ENCODE results near the gene RAG2.

Gene RAG2

DNA sequence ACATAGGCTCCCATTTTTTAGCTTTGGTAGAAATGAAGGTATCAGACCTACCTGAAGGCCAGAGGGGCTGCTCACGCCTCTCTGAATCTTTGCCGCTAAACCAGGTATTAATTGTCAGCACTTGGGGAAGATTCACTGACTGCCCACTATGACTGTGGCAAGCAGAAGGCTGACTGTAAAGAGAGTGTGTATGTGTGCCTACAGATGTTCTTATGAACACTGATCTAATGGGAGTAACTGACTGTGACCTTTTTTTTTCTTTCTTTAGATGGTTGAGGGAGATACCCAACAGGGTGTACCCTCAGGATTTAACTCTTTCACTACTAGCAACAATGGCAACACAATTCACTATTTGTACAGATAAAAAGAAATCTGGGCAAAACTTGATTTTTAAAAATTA, at the start of gene RAG2:
RAG2 (minus strand) TSS at position 186 of the 400 bp plus-strand sequence. CDS start 4,068 bp downstream, outside the sequence.
- Mint-ChIP-seq H3K36me3 (no peaks in the 10 kb centered on the region), H3K27me3 (peaks cover 29% of the 10 kb centered on the region), H3K9me3 (no peaks in the 10 kb centered on the region), H3K4me1 (peaks cover 10% of the 10 kb centered on the region), H3K27ac (no peak within 1 kb of the TSS), H3K4me3 (no peak within 1 kb of the TSS)

DNA sequence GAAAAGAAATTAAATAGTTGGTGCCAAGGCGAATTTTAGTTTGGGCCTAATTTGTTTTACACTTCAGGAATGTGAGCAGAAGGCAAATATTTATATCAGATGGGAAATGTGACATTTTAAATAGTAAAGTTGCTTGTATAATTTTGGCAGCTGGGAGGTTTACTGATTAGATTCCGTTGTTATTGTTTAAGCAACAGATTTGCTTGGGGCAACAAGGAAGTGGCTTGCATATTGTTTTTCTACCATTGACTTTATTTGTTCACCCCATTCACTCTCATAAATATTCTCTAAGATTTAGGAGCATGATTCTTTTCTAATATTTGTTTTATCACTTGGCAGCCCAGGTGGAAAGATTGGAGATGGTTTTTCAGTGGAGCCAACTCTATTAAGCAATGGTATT, 40.5 kb upstream of the RAG2 start:
- Mint-ChIP-seq H3K9me3 (peaks cover 4% of the 10 kb centered on the region), H3K4me3 (no peak overlapping the region), H3K27ac (no peak overlapping the region), H3K27me3 (peaks cover 10% of the 10 kb centered on the region), H3K36me3 (no peaks in the 10 kb centered on the region), H3K4me1 (no peaks in the 10 kb centered on the region)

- Mint-ChIP-seq H3K27ac (no peak overlapping the region), H3K9me3 (peaks cover 4% of the 10 kb centered on the region), H3K27me3 (peaks cover 8% of the 10 kb centered on the region), H3K4me1 (no peaks in the 10 kb centered on the region), H3K36me3 (no peaks in the 10 kb centered on the region), H3K4me3 (no peak overlapping the region)
These were observed 37.2 kb upstream of the RAG2 start for GRCh38 chr11:36635066-36635862.

GRCh38 chr11:36631774-36632173, 33.7 kb upstream of the RAG2 start:
- Mint-ChIP-seq H3K27ac (no peak overlapping the region), H3K4me3 (no peak overlapping the region), H3K4me1 (no peaks in the 10 kb centered on the region), H3K27me3 (peaks cover 8% of the 10 kb centered on the region), H3K36me3 (no peaks in the 10 kb centered on the region), H3K9me3 (no peaks in the 10 kb centered on the region)

DNA sequence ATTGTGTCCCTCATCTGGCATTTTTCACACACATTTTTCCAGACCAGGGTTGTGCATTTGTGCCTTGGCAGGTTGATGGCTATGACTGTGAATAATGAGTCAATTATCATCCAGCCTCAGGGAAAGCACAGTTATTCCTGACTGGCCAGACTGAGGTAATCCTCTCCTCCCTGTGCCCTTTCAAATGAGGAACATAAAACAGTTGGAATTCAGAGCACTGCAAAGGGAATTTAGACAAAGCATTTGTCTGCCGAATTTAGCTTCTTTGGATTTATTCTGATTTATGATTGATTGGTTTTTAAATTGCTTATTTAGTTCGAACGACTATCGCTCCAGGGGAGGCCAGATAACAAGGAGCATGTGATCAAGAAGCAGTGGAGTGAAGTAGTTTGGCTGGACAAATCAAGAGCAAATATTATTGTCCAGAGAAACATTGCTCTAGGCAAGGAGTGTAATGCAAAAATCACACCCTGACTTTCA, 30.8 kb upstream of the RAG2 start:
- Mint-ChIP-seq H3K9me3 (no peaks in the 10 kb centered on the region), H3K4me3 (no peak overlapping the region), H3K4me1 (no peaks in the 10 kb centered on the region), H3K36me3 (no peaks in the 10 kb centered on the region), H3K27me3 (peaks cover 3% of the 10 kb centered on the region), H3K27ac (no peak overlapping the region)

- H3K4me3 Mint-ChIP-seq: no peak overlapping the region
- no peak overlapping the region for H3K27ac Mint-ChIP-seq
- H3K9me3 Mint-ChIP-seq: no peaks in the 10 kb centered on the region
- H3K4me1 Mint-ChIP-seq: no peaks in the 10 kb centered on the region
- no peaks in the 10 kb centered on the region for H3K27me3 Mint-ChIP-seq
- H3K36me3 Mint-ChIP-seq: no peaks in the 10 kb centered on the region
These were observed 30.1 kb upstream of the RAG2 start for GRCh38 chr11:36628141-36628540.

DNA sequence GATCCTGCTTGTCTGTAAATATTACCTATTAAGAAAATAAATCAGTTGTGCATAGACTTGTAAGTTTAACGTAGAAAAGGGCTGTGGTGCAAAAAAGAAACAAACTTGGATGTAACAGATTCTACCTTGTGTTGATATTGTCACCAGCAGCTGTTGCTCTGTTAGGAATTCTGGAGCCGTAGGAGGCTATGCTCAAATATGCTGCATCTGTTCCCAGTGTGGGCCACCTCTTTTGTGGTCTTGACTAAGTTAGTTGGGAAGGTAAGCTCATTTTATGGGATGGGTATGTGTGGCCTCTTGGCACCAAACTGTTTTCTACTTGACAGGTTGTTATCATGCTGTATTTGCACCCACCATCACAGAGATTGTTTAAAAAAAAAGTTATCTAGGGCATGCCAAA, 29.4 kb upstream of the RAG2 start:
- Mint-ChIP-seq H3K27me3 (no peaks in the 10 kb centered on the region), H3K27ac (no peak overlapping the region), H3K9me3 (no peaks in the 10 kb centered on the region), H3K4me1 (no peaks in the 10 kb centered on the region), H3K36me3 (no peaks in the 10 kb centered on the region), H3K4me3 (no peak overlapping the region)

GRCh38 chr11:36627006-36627405, 29.0 kb upstream of the RAG2 start:
- Mint-ChIP-seq H3K27me3 (no peaks in the 10 kb centered on the region), H3K4me3 (no peak overlapping the region), H3K4me1 (no peaks in the 10 kb centered on the region), H3K27ac (no peak overlapping the region), H3K9me3 (no peaks in the 10 kb centered on the region), H3K36me3 (no peaks in the 10 kb centered on the region)

DNA sequence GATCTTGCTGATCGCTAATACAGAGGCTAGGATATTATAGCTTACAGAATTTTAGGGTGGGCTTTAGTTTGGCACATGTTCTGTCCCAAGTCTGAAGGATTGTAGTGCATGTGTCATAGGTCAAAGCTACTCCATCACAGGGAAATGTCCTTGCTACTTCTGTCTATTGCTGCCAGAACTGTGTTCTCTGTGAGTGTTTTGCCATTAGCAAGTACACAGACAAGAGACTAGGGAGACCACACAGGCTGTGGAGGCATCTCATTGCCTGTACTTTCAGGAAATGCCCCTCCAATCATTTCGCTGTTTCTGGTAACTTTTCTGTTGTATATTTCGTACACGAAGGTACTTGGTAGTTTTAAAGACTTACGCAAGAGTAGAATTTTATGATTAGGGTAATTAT, 25.5 kb upstream of the RAG2 start:
- no peak overlapping the region for H3K27ac Mint-ChIP-seq
- H3K27me3 Mint-ChIP-seq: peaks cover 3% of the 10 kb centered on the region
- H3K4me1 Mint-ChIP-seq: no peaks in the 10 kb centered on the region
- H3K9me3 Mint-ChIP-seq: no peaks in the 10 kb centered on the region
- no peaks in the 10 kb centered on the region for H3K36me3 Mint-ChIP-seq
- H3K4me3 Mint-ChIP-seq: no peak overlapping the region

DNA sequence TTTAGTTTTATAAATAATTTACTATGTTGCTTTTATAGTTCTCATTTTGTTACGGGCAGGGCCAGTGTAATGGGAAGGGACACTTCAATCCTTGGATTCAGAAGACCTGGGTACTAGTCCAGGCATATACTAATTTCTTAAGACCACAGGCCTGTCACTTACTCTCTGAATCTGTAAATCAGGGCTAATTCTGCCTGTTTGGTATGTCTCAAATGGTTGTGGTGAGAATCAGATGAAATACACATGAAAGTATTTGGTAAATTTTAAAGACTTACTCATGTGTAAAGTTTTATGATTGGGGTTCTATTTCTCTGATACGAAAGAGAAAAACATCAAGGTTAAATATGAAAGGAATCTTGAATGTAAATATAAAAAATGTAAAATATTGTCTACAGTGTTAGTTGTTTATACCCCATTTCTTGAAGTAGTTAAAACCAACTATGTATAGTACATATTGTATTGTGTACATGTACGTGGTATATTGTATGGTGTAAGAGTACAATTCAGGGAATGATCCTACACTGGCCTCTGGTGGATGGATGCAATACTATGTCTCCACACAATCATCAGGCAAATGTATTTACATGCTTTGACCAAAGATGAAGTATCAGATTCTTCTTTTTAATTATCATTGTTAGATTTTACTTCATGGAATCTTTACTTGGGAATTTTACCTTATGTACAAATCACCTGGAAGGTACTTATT, 24.5 kb upstream of the RAG2 start:
- Mint-ChIP-seq H3K27me3 (peaks cover 6% of the 10 kb centered on the region), H3K27ac (no peak overlapping the region), H3K4me3 (no peak overlapping the region), H3K36me3 (no peaks in the 10 kb centered on the region), H3K9me3 (no peaks in the 10 kb centered on the region), H3K4me1 (no peaks in the 10 kb centered on the region)

- no peak overlapping the region for H3K27ac Mint-ChIP-seq
- H3K36me3 Mint-ChIP-seq: no peaks in the 10 kb centered on the region
- H3K27me3 Mint-ChIP-seq: peaks cover 9% of the 10 kb centered on the region
- no peaks in the 10 kb centered on the region for H3K4me1 Mint-ChIP-seq
- H3K4me3 Mint-ChIP-seq: no peak overlapping the region
- peaks cover 6% of the 10 kb centered on the region for H3K9me3 Mint-ChIP-seq
These were observed 22.2 kb upstream of the RAG2 start for GRCh38 chr11:36620246-36620645.

- no peak overlapping the region for H3K4me3 Mint-ChIP-seq
- no peaks in the 10 kb centered on the region for H3K4me1 Mint-ChIP-seq
- H3K36me3 Mint-ChIP-seq: no peaks in the 10 kb centered on the region
- peaks cover 6% of the 10 kb centered on the region for H3K9me3 Mint-ChIP-seq
- H3K27me3 Mint-ChIP-seq: peaks cover 9% of the 10 kb centered on the region
- H3K27ac Mint-ChIP-seq: no peak overlapping the region
These were observed 21.5 kb upstream of the RAG2 start for GRCh38 chr11:36619502-36619901.

- Mint-ChIP-seq H3K27ac (no peak overlapping the region), H3K4me3 (no peak overlapping the region), H3K9me3 (peaks cover 6% of the 10 kb centered on the region), H3K36me3 (no peaks in the 10 kb centered on the region), H3K4me1 (no peaks in the 10 kb centered on the region), H3K27me3 (peaks cover 9% of the 10 kb centered on the region)
These were observed 20.5 kb upstream of the RAG2 start for GRCh38 chr11:36618363-36619047.

DNA sequence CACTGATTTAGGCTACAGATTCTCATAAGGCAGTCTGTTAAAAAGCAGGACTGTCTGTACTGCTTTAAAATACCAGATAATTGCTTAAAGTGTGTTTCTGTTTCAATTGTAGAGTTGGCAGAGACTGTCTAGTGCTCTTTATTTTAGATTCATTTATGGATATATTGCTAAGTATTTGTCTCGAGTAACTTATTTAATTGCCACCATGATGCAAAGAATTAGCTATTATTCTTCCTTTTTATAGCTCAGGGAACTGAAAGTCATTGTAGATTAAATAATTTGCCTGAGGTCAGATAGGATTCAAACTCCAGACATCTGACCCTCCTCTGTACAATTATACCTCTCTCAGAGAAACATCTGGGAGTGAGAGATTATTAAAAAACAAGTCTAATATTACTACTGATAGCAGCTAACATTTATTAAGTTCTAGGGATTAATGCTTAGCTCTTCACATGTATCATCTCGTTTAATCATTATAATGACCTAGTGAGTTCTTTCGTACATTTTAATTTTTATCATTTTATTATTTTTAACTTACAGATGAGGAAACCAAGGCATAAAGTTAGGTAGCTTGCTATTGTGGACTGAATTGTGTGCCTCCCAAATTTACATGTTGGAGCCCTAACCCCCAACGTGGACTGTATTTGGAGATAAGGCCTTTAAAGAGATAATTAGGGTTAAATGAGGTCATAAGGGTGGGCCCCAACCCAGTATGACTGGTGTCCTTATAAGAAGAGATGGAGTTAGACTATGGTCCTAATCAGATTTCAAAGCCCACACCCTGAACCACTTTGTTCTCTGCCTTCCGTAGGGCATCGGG, 19.7 kb upstream of the RAG2 start:
- H3K4me1 Mint-ChIP-seq: no peaks in the 10 kb centered on the region
- no peak overlapping the region for H3K27ac Mint-ChIP-seq
- H3K36me3 Mint-ChIP-seq: no peaks in the 10 kb centered on the region

DNA sequence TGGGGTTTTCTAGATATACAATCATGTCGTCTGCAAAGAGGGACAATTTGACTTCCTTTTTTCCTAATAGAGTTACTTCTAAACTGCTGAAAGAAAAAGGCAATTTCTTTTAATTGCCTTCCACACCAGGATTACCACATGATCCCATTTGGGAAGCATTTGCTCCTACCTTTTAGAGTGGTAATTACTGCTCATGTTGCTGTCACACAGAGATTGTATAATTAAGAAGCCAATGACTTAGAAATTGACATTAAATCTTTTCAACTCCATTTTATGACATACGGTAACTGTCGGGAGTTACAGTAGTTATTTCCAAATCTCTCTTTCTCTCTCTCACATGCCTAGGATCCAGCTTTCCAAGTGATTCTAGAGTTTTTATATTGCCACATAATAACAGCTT, 17.8 kb upstream of the RAG2 start:
- H3K27me3 Mint-ChIP-seq: peaks cover 9% of the 10 kb centered on the region
- H3K9me3 Mint-ChIP-seq: peaks cover 6% of the 10 kb centered on the region
- H3K4me3 Mint-ChIP-seq: no peak overlapping the region
- no peak overlapping the region for H3K27ac Mint-ChIP-seq
- no peaks in the 10 kb centered on the region for H3K4me1 Mint-ChIP-seq
- H3K36me3 Mint-ChIP-seq: no peaks in the 10 kb centered on the region

More for the DNA sequence above, 19.7 kb upstream of the RAG2 start:
- Mint-ChIP-seq H3K27me3 (peaks cover 9% of the 10 kb centered on the region), H3K4me3 (no peak overlapping the region), H3K9me3 (peaks cover 6% of the 10 kb centered on the region)
